GM19463 (cell line): ENCODE data around the gene PLPPR2.
"Not testable (repeated sequence)": the region's sequence is repeated elsewhere in the genome, so short reads cannot be mapped to it uniquely, and the experiment has no call there.

Experiments
- ATAC-seq: cut with Tn5 transposase; IDR thresholded peaks from one replicate; pipeline ENCODE4 v1.9.1; 2021; ENCODE audit warnings: mild to moderate bottlenecking, moderate library complexity; ENCODE audit not compliant: unreplicated experiment

The PLPPR2 gene

DNA sequence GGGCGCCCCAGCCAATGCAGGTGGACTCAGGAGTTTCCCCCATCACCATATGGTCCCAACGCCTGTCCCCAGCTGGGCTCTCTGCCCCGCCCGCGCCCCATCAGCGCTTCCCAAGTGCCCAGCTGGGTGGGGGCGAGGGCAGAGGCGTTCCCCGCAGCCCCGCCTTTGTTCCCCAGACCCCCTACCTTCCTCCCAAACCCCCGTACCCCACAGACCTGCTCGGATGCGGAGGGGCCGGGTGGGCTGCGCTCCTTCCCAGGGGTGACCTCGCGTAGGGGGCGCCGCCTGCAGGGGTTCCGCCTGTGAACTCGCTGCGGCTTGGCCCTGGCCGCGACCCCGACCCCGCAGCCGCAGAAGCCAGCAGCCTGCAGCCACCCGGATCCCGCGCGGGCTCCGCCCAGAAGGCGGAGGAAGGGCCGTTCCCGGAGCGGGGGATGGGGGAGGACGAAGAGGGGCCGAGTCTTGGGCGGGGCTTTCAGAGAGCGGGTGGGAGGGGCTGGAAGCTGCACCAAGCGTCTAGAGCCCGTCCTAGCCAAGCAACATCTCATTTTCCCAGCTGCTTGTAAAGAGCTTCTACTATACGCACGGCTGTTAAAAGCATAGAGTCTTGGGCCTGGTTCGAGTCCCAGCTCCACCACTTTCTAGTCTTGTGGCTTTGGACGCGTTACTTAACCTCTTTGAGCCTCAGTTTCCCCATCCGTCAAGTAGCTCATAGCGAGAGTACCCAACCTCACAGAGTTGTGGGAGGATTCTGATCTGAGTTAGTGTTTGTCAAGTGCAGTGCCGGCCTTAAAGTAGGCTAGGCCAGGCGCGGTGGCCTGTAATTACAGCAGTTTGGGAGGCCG is 15.8 kb upstream of the PLPPR2 start, which contains the start of gene RAB3D:
TSS of gene RAB3D (minus strand) at position 404 of the 845 bp plus-strand sequence. CDS start 2,258 bp downstream, outside the sequence.
- peak; percentile 71 for ATAC-seq

DNA sequence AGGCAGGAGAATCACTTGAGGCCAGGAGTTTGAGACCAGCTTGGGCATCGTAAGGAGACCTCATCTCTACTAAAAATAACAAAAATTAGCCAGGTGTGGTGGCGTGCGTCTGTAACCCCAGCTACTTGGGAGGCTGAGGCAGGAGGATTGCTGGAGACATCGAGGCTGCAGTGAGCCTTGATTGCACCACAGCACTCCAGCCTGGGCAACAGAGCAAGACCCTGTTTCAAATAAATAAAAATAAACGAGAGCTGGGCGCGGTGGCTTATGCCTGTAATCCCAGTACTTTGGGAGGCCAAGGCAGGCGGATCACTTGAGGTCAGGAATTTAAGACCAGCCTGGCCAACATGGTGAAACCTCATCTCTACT is 15.1 kb upstream of the PLPPR2 start:
- not testable (repeated sequence) for ATAC-seq

DNA sequence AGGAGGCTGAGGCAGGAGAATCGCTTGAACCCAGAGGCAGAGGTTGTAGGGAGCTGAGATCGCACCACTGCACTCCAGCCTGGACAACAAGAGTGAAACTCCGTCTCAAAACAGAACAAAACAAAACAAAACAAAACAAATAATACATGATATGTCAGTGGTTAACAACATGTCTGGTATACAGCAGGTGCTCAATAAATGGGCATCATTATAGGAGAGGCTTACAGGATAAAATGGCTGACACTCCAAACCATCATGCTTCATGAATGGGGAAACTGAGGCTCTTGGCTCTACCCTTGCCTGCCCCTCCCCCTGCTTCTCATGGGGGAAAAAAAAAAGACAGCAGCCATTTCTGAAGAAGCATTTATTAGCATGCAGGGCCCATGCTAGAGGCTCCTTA is 12.8 kb upstream of the PLPPR2 start:
- ATAC-seq = no peak

GRCh38 chr19:11345122-11345803 is 10.0 kb upstream of the PLPPR2 start:
- no peak for ATAC-seq

GRCh38 chr19:11346104-11346940 is 8.9 kb upstream of the PLPPR2 start, which contains the start of the genes CCDC159 and TMEM205:
Gene CCDC159 (plus strand): TSS chr19:11346519. CDS start chr19:11346607, 88 bp downstream.
Gene TMEM205 (minus strand): TSS chr19:11346268. CDS start chr19:11345619, 649 bp downstream.
- peak; percentile 93 for ATAC-seq

DNA sequence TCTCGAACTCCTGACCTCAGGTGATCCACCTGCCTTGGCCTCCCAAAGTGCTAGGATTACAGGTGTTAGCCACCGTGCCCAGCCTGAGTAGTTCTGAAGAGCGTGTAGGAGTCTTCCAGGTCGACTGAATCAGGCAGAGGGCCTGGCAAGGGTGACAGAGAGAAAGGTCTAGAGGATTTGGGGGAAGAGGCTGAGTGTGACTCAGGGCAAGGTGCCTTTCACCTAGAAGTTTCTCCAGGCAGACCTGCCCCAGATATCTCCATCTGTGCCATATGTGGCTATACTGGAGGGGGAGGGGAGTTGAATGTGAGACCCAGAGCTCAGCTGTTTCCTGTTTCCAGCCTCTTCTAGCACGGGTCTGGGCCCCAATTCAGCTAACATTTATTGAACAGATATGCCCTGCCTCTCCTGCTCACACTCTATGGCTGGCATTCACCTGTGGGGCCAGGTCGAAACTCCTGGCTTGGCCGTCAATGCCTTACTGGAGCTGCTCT is 7.6 kb upstream of the PLPPR2 start:
- no peak for ATAC-seq

- no peak for ATAC-seq
Measured at GRCh38 chr19:11349171-11349570, 6.1 kb upstream of the PLPPR2 start.

- ATAC-seq = not testable (repeated sequence)
Measured at GRCh38 chr19:11354102-11354501, 1.1 kb upstream of the PLPPR2 start.

GRCh38 chr19:11356074-11356397 is 804 bp downstream of the PLPPR2 start:
- no peak for ATAC-seq

GRCh38 chr19:11356676-11357550 is 1.7 kb downstream of the PLPPR2 start:
- ATAC-seq = no peak

- no peak for ATAC-seq
Measured at GRCh38 chr19:11359421-11359820, 4.2 kb downstream of the PLPPR2 start.

GRCh38 chr19:11361037-11361770 is 6.0 kb downstream of the PLPPR2 start:
- ATAC-seq = no peak

DNA sequence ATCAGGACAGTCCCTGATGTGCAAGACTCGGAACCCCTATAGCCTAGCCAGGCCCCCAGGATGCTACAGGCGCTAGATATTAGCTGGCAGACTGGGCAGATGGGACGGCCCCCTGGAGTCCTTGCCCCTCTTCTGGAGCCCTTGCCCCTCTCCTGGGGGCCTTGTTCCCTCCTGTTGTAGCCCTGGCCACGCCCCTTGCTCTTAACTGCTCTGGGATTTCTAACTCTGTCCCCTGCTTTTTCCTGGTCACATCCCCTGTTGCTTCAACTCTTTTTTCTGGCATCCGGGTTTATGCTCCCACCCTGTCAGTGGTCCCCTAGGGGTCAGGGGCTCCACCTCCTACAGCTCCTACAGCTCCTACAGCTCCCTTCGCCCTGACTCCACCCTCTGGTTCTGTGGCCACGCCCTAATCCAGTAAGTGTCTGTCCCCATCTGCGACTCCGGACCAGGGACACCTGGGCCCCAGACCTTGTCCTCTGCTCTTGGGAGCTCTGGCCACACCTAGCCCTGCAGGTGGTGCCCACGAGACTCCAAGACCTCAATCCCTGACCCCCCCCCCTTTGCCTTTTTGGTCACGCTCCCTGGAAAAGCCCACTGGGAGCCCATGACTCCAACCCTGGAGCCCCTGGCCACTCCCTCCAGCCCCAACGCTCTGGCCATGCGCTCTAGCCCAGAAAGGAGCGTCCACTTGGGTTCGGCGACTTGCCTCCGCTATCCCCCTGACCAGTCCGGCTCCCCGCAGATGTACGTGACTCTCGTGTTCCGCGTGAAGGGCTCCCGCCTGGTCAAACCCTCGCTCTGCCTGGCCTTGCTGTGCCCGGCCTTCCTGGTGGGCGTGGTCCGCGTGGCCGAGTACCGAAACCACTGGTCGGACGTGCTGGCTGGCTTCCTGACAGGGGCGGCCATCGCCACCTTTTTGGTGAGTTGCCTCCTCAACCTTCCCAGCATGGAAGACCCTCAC is 6.8 kb downstream of the PLPPR2 start:
- ATAC-seq = no peak

DNA sequence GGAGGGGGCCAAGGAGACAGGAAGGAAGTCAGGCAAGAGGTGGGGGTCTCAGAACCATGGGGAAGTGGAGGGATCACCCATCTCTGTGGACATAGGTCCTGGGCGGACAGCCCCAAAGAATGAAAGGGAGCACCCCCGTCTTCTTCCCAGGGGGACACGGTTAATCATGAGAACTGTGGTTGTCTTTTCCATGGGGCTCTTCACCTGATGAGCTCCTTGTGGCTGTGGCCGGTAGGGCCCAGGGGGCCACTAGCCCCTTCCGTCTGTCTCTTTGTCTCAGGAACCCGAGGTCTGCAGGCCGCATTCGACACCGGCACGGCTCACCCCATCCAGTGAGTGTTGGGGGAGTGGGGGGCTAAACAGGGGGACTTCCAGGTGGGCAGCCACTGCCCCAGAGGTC is 8.6 kb downstream of the PLPPR2 start:
- no peak for ATAC-seq

- no peak for ATAC-seq
Measured at GRCh38 chr19:11364296-11364904, 9.2 kb downstream of the PLPPR2 start.

GRCh38 chr19:11364935-11365334 is 9.7 kb downstream of the PLPPR2 start:
- no peak for ATAC-seq

GRCh38 chr19:11365557-11366117 is 10.4 kb downstream of the PLPPR2 start:
- no peak for ATAC-seq
